PFSK-1 (cell line): ENCODE measurements around the gene BST2.

ENCODE experiments used
- POLR2AphosphoS5 ChIP-seq: IDR thresholded peaks from 2 replicates; pipeline ENCODE4 v1.6.1; 2012; ENCODE audit warnings: low read depth, mild to moderate bottlenecking, control low read depth, low read length, moderate library complexity
- TAF1 ChIP-seq: IDR thresholded peaks from 2 replicates; pipeline ENCODE4 v1.6.1; 2012; ENCODE audit warnings: low read length, control low read depth, borderline replicate concordance; ENCODE audit not compliant: insufficient read depth

- no peak for TF ChIP-seq POLR2AphosphoS5
- TF ChIP-seq TAF1, result no peak
Observed at GRCh38 chr19:17404015-17404414, 1.4 kb downstream of the BST2 start.
